Choroid plexus epithelial cell (primary cell): ENCODE data around the gene ANGPTL7.

ENCODE experiments used
- DNase-seq: peaks from one replicate; pipeline ENCODE4 v3.0.0-alpha.2; 2010; ENCODE audit warnings: low read depth
- H3K4me3 ChIP-seq: 2 replicates; pipeline ENCODE4 v1.5.1; 2011; ENCODE audit warnings: low read depth, mild to moderate bottlenecking, control low read depth, low read length, moderate library complexity
- TF ChIP-seq, protein P1 (sequence below): conservative IDR thresholded peaks from 2 replicates; pipeline ENCODE4 v1.5.1; 2011; ENCODE audit warnings: low read depth, mild to moderate bottlenecking, control low read depth, inconsistent platforms, low read length, moderate library complexity

Gene ANGPTL7

DNA sequence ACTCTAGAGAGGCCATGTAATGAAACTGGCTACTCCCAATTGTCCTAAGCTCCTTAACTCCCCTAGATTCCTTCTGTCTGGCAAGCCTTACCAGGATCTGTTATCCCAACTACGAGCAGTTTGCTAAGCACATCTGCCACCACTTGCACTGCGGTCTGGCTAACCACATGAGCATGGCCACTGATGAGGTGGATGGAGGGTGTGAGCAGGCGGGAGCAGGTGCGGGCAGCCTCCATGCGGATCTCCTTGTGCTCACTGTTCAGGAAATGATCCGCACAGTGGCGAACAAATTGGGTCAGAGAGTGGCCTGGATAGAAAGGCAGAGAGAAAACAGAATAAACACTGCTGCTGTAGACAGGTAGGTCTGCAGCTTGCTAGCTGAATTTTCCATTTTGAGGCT lies 49.2 kb downstream of the ANGPTL7 start:
- no peak overlapping the region for H3K4me3 ChIP-seq
- no peak for DNase-seq
- TF ChIP-seq, protein P1, sequence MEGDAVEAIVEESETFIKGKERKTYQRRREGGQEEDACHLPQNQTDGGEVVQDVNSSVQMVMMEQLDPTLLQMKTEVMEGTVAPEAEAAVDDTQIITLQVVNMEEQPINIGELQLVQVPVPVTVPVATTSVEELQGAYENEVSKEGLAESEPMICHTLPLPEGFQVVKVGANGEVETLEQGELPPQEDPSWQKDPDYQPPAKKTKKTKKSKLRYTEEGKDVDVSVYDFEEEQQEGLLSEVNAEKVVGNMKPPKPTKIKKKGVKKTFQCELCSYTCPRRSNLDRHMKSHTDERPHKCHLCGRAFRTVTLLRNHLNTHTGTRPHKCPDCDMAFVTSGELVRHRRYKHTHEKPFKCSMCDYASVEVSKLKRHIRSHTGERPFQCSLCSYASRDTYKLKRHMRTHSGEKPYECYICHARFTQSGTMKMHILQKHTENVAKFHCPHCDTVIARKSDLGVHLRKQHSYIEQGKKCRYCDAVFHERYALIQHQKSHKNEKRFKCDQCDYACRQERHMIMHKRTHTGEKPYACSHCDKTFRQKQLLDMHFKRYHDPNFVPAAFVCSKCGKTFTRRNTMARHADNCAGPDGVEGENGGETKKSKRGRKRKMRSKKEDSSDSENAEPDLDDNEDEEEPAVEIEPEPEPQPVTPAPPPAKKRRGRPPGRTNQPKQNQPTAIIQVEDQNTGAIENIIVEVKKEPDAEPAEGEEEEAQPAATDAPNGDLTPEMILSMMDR: no peak

DNA sequence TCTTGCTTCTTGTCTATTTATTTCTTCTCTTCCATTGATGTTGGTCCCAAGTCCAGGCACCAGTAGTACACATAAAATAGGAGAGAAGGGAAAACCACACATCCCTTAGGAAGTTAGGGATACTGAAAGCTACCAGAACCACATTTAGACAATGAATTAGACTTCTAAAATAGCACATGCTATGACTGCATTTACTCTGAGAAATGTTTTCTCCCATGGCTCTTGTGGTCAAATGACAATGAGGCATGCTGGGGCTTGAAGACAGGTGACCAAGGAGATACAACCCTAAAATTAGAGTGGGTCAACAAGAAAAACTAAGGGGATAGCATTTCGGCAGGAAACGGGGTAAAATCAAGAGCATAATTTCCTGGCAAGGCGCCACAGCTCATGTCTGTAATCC lies 56.1 kb downstream of the ANGPTL7 start:
- no peak overlapping the region for H3K4me3 ChIP-seq
- TF ChIP-seq, protein P1: no peak
- no peak for DNase-seq
